HPDE6-E6E7 (cell line): Measurements from ENCODE around the gene LCN10.
"Not testable (repeated sequence)": the region's sequence is repeated elsewhere in the genome, so short reads cannot be mapped to it uniquely, and the experiment has no call there.

Experiments
- DNase-seq: peaks from one replicate; pipeline ENCODE4 v3.0.0; 2011; ENCODE audit warnings: missing footprints; ENCODE audit errors: extremely low spot score

Gene LCN10

GRCh38 chr9:136742591-136743391 lies at the start of gene LCN10:
Gene LCN10, minus strand, starts transcription at chr9:136742940. Its CDS starts 37 bp downstream, at chr9:136742903.
- no peak for DNase-seq

- peak; percentile 81 for DNase-seq
Observed at GRCh38 chr9:136791516-136792276, 49.0 kb upstream of the LCN10 start.

GRCh38 chr9:136790640-136791515 lies 48.1 kb upstream of the LCN10 start, which contains the start of gene TMEM141:
Gene TMEM141, plus strand, starts transcription at chr9:136791344. Its CDS starts 27 bp downstream, at chr9:136791371.
- peak; percentile 92 for DNase-seq

- DNase-seq = no peak
Observed at GRCh38 chr9:136789523-136789937, 46.8 kb upstream of the LCN10 start.

GRCh38 chr9:136788644-136789522 lies 46.1 kb upstream of the LCN10 start:
- not testable (repeated sequence) for DNase-seq

GRCh38 chr9:136787690-136788400 lies 45.1 kb upstream of the LCN10 start:
- no peak for DNase-seq

- DNase-seq = not testable (repeated sequence)
Observed at GRCh38 chr9:136786983-136787382, 44.2 kb upstream of the LCN10 start.

- no peak for DNase-seq
Observed at GRCh38 chr9:136786451-136786850, 43.7 kb upstream of the LCN10 start.

GRCh38 chr9:136785565-136786355 lies 43.0 kb upstream of the LCN10 start:
- DNase-seq = not testable (repeated sequence)

GRCh38 chr9:136784997-136785361 lies 42.2 kb upstream of the LCN10 start:
- no peak for DNase-seq

- no peak for DNase-seq
Observed at GRCh38 chr9:136784249-136784996, 41.7 kb upstream of the LCN10 start.

- no peak for DNase-seq
Observed at GRCh38 chr9:136782452-136782851, 39.7 kb upstream of the LCN10 start.

- DNase-seq = no peak
Observed at GRCh38 chr9:136779808-136780207, 37.1 kb upstream of the LCN10 start.

- no peak for DNase-seq
Observed at GRCh38 chr9:136777359-136777758, 34.6 kb upstream of the LCN10 start.

- no peak for DNase-seq
Observed at GRCh38 chr9:136776947-136777346, 34.2 kb upstream of the LCN10 start.

GRCh38 chr9:136775191-136775590 lies 32.5 kb upstream of the LCN10 start:
- no peak for DNase-seq

- no peak for DNase-seq
Observed at GRCh38 chr9:136774416-136775045, 31.8 kb upstream of the LCN10 start.

- no peak for DNase-seq
Observed at GRCh38 chr9:136773386-136774044, 30.8 kb upstream of the LCN10 start.
